Measurements from ENCODE around the gene TBX15.

The TBX15 gene

GRCh38 chr1:118988186-118989005, at the start of gene TBX15:
TBX15 (minus strand) TSS chr1:118988343; CDS start chr1:118987795, 548 bp downstream.
- H3K9me3 ChIP-seq (ENCODE audit: control insufficient read depth, low read length) = no peaks in the 10 kb centered on the region
- no peaks in the 10 kb centered on the region for H3K36me3 ChIP-seq (ENCODE audit: control insufficient read depth, insufficient read depth, low read length)
- no peak within 1 kb of the TSS for H3K9ac ChIP-seq (ENCODE audit: low read length)
- H3K4me3 ChIP-seq (ENCODE audit: low read length) = no peak within 1 kb of the TSS
- H3K4me1 ChIP-seq (ENCODE audit: control insufficient read depth, insufficient read depth, low read length) = peaks cover 33% of the 10 kb centered on the region
- H3K27me3 ChIP-seq (ENCODE audit: control insufficient read depth, insufficient read depth, low read length) = peaks cover 100% of the 10 kb centered on the region

- H3K4me1 ChIP-seq (ENCODE audit: control insufficient read depth, insufficient read depth, low read length) = no peaks in the 10 kb centered on the region
- H3K9me3 ChIP-seq (ENCODE audit: control insufficient read depth, low read length) = no peaks in the 10 kb centered on the region
- no peak overlapping the region for H3K9ac ChIP-seq (ENCODE audit: low read length)
- no peak overlapping the region for H3K4me3 ChIP-seq (ENCODE audit: low read length)
- H3K36me3 ChIP-seq (ENCODE audit: control insufficient read depth, insufficient read depth, low read length) = no peaks in the 10 kb centered on the region
- H3K27me3 ChIP-seq (ENCODE audit: control insufficient read depth, insufficient read depth, low read length) = no peaks in the 10 kb centered on the region
Observed at GRCh38 chr1:119034359-119034758, 46.2 kb upstream of the TBX15 start.

GRCh38 chr1:119032986-119033385, 44.8 kb upstream of the TBX15 start:
- H3K9ac ChIP-seq (ENCODE audit: low read length) = no peak overlapping the region
- H3K27me3 ChIP-seq (ENCODE audit: control insufficient read depth, insufficient read depth, low read length) = no peaks in the 10 kb centered on the region
- peaks cover 11% of the 10 kb centered on the region for H3K4me1 ChIP-seq (ENCODE audit: control insufficient read depth, insufficient read depth, low read length)
- H3K36me3 ChIP-seq (ENCODE audit: control insufficient read depth, insufficient read depth, low read length) = no peaks in the 10 kb centered on the region
- no peaks in the 10 kb centered on the region for H3K9me3 ChIP-seq (ENCODE audit: control insufficient read depth, low read length)
- H3K4me3 ChIP-seq (ENCODE audit: low read length) = no peak overlapping the region

- no peaks in the 10 kb centered on the region for H3K27me3 ChIP-seq (ENCODE audit: control insufficient read depth, insufficient read depth, low read length)
- no peaks in the 10 kb centered on the region for H3K9me3 ChIP-seq (ENCODE audit: control insufficient read depth, low read length)
- no peaks in the 10 kb centered on the region for H3K36me3 ChIP-seq (ENCODE audit: control insufficient read depth, insufficient read depth, low read length)
- no peak overlapping the region for H3K9ac ChIP-seq (ENCODE audit: low read length)
- H3K4me3 ChIP-seq (ENCODE audit: low read length) = no peak overlapping the region
- peaks cover 15% of the 10 kb centered on the region for H3K4me1 ChIP-seq (ENCODE audit: control insufficient read depth, insufficient read depth, low read length)
Observed at GRCh38 chr1:119027759-119028158, 39.6 kb upstream of the TBX15 start.

- H3K4me3 ChIP-seq (ENCODE audit: low read length) = no peak overlapping the region
- no peak overlapping the region for H3K9ac ChIP-seq (ENCODE audit: low read length)
- H3K9me3 ChIP-seq (ENCODE audit: control insufficient read depth, low read length) = no peaks in the 10 kb centered on the region
- H3K4me1 ChIP-seq (ENCODE audit: control insufficient read depth, insufficient read depth, low read length) = peaks cover 15% of the 10 kb centered on the region
- no peaks in the 10 kb centered on the region for H3K27me3 ChIP-seq (ENCODE audit: control insufficient read depth, insufficient read depth, low read length)
- no peaks in the 10 kb centered on the region for H3K36me3 ChIP-seq (ENCODE audit: control insufficient read depth, insufficient read depth, low read length)
Observed at GRCh38 chr1:119026956-119027355, 38.8 kb upstream of the TBX15 start.

- H3K4me3 ChIP-seq (ENCODE audit: low read length) = no peak overlapping the region
- H3K27me3 ChIP-seq (ENCODE audit: control insufficient read depth, insufficient read depth, low read length) = peaks cover 3% of the 10 kb centered on the region
- H3K9ac ChIP-seq (ENCODE audit: low read length) = no peak overlapping the region
- H3K4me1 ChIP-seq (ENCODE audit: control insufficient read depth, insufficient read depth, low read length) = peaks cover 6% of the 10 kb centered on the region
- H3K9me3 ChIP-seq (ENCODE audit: control insufficient read depth, low read length) = no peaks in the 10 kb centered on the region
- H3K36me3 ChIP-seq (ENCODE audit: control insufficient read depth, insufficient read depth, low read length) = no peaks in the 10 kb centered on the region
Observed at GRCh38 chr1:119015547-119015946, 27.4 kb upstream of the TBX15 start.

GRCh38 chr1:119012383-119012782, 24.2 kb upstream of the TBX15 start:
- Histone ChIP-seq H3K4me1 (ENCODE audit: control insufficient read depth, insufficient read depth, low read length) (peaks cover 21% of the 10 kb centered on the region), H3K4me3 (ENCODE audit: low read length) (no peak overlapping the region), H3K36me3 (ENCODE audit: control insufficient read depth, insufficient read depth, low read length) (no peaks in the 10 kb centered on the region), H3K9me3 (ENCODE audit: control insufficient read depth, low read length) (no peaks in the 10 kb centered on the region), H3K27me3 (ENCODE audit: control insufficient read depth, insufficient read depth, low read length) (peaks cover 35% of the 10 kb centered on the region), H3K9ac (ENCODE audit: low read length) (no peak overlapping the region)

GRCh38 chr1:119011706-119012105, 23.6 kb upstream of the TBX15 start:
- Histone ChIP-seq H3K36me3 (ENCODE audit: control insufficient read depth, insufficient read depth, low read length) (no peaks in the 10 kb centered on the region), H3K9me3 (ENCODE audit: control insufficient read depth, low read length) (no peaks in the 10 kb centered on the region), H3K9ac (ENCODE audit: low read length) (no peak overlapping the region), H3K4me3 (ENCODE audit: low read length) (no peak overlapping the region), H3K4me1 (ENCODE audit: control insufficient read depth, insufficient read depth, low read length) (peaks cover 27% of the 10 kb centered on the region), H3K27me3 (ENCODE audit: control insufficient read depth, insufficient read depth, low read length) (peaks cover 41% of the 10 kb centered on the region)

GRCh38 chr1:119011116-119011515, 23.0 kb upstream of the TBX15 start:
- Histone ChIP-seq H3K36me3 (ENCODE audit: control insufficient read depth, insufficient read depth, low read length) (no peaks in the 10 kb centered on the region), H3K27me3 (ENCODE audit: control insufficient read depth, insufficient read depth, low read length) (peaks cover 47% of the 10 kb centered on the region), H3K9ac (ENCODE audit: low read length) (no peak overlapping the region), H3K4me3 (ENCODE audit: low read length) (no peak overlapping the region), H3K4me1 (ENCODE audit: control insufficient read depth, insufficient read depth, low read length) (peaks cover 27% of the 10 kb centered on the region), H3K9me3 (ENCODE audit: control insufficient read depth, low read length) (no peaks in the 10 kb centered on the region)

GRCh38 chr1:119010201-119010600, 22.1 kb upstream of the TBX15 start:
- Histone ChIP-seq H3K4me1 (ENCODE audit: control insufficient read depth, insufficient read depth, low read length) (peaks cover 24% of the 10 kb centered on the region), H3K4me3 (ENCODE audit: low read length) (no peak overlapping the region), H3K27me3 (ENCODE audit: control insufficient read depth, insufficient read depth, low read length) (peaks cover 56% of the 10 kb centered on the region), H3K9ac (ENCODE audit: low read length) (no peak overlapping the region), H3K9me3 (ENCODE audit: control insufficient read depth, low read length) (no peaks in the 10 kb centered on the region), H3K36me3 (ENCODE audit: control insufficient read depth, insufficient read depth, low read length) (no peaks in the 10 kb centered on the region)

GRCh38 chr1:119009312-119009655, 21.1 kb upstream of the TBX15 start:
- Histone ChIP-seq H3K36me3 (ENCODE audit: control insufficient read depth, insufficient read depth, low read length) (no peaks in the 10 kb centered on the region), H3K4me3 (ENCODE audit: low read length) (no peak overlapping the region), H3K9ac (ENCODE audit: low read length) (no peak overlapping the region), H3K27me3 (ENCODE audit: control insufficient read depth, insufficient read depth, low read length) (peaks cover 66% of the 10 kb centered on the region), H3K4me1 (ENCODE audit: control insufficient read depth, insufficient read depth, low read length) (peaks cover 21% of the 10 kb centered on the region), H3K9me3 (ENCODE audit: control insufficient read depth, low read length) (no peaks in the 10 kb centered on the region)

GRCh38 chr1:119008483-119009311, 20.6 kb upstream of the TBX15 start:
- H3K9ac ChIP-seq (ENCODE audit: low read length) = peak overlapping the region; percentile 50
- H3K9me3 ChIP-seq (ENCODE audit: control insufficient read depth, low read length) = no peaks in the 10 kb centered on the region
- peaks cover 21% of the 10 kb centered on the region for H3K4me1 ChIP-seq (ENCODE audit: control insufficient read depth, insufficient read depth, low read length)
- H3K36me3 ChIP-seq (ENCODE audit: control insufficient read depth, insufficient read depth, low read length) = no peaks in the 10 kb centered on the region
- peaks cover 72% of the 10 kb centered on the region for H3K27me3 ChIP-seq (ENCODE audit: control insufficient read depth, insufficient read depth, low read length)
- H3K4me3 ChIP-seq (ENCODE audit: low read length) = peak overlapping the region; percentile 42
